Calu3 (cell line): ENCODE results near the gene RBM42. TPM values are rescaled to one million over a fixed set of nuclear protein-coding genes. Genes with fewer than 3 reads are reported as not detected.
A peak's percentile ranks its signal among the peaks of the same experiment; 100 is the strongest.

Experiments used
- Bru-seq: library from RNA; stranded (reverse); fragments of 400-500 nt; gene quantifications from one replicate; lab custom pipeline; 2021; lab: Mats Ljungman, UMichigan
- BruChase-seq, 2 experiments: library from RNA; stranded (reverse); fragments of 400-500 nt; gene quantifications; one replicate each; lab custom pipeline; 2021; lab: Mats Ljungman, UMichigan
- BruUV-seq: library from RNA; stranded (reverse); fragments of 400-500 nt; replicated peaks from 2 replicates; lab custom pipeline; 2021; lab: Mats Ljungman, UMichigan
- CTCF ChIA-PET: fragments of 300-600 bp; sonication (Branson Sonifier 250); formaldehyde crosslinking; loops from one replicate; lab custom pipeline; 2022; ENCODE audit warnings: antibody characterized with exemption; lab: Charles Lee
- DNase-seq: peaks from one replicate; pipeline ENCODE4 v3.0.0; 2022
- H3K27ac Mint-ChIP-seq: one replicate; pipeline ENCODE4 v1.8.0; 2022; ENCODE audit warnings: mixed read lengths; ENCODE audit not compliant: unreplicated experiment
- H3K27me3 Mint-ChIP-seq: one replicate; pipeline ENCODE4 v1.8.0; 2022; ENCODE audit warnings: mixed read lengths; ENCODE audit not compliant: unreplicated experiment
- H3K36me3 Mint-ChIP-seq: one replicate; pipeline ENCODE4 v1.8.0; 2022; ENCODE audit warnings: mild to moderate bottlenecking, moderate library complexity, mixed read lengths; ENCODE audit not compliant: insufficient read depth, unreplicated experiment
- H3K4me1 Mint-ChIP-seq: one replicate; pipeline ENCODE4 v1.8.0; 2022; ENCODE audit warnings: mild to moderate bottlenecking, low read depth, mixed read lengths; ENCODE audit not compliant: unreplicated experiment
- H3K4me3 Mint-ChIP-seq: one replicate; pipeline ENCODE4 v1.8.0; 2022; ENCODE audit warnings: mild to moderate bottlenecking, low read depth, moderate library complexity, mixed read lengths; ENCODE audit not compliant: unreplicated experiment
- H3K9me3 Mint-ChIP-seq: one replicate; pipeline ENCODE4 v1.8.0; 2022; ENCODE audit warnings: low read depth, mixed read lengths; ENCODE audit not compliant: unreplicated experiment
- CTCF ChIP-seq: fragments of 200-600 bp; IDR thresholded peaks from one replicate; pipeline ENCODE4 v1.8.0; 2022; ENCODE audit warnings: antibody characterized with exemption; ENCODE audit not compliant: unreplicated experiment
- intact Hi-C: fragments of 100-400 bp; cut with micrococcal nuclease; formaldehyde crosslinking; loops from one replicate; pipeline ENCODE4 v1.10.0; 2022; ENCODE audit not compliant: unreplicated experiment
- long read RNA-seq: library from polyadenylated mRNA; stranded (forward); transcript quantifications from one replicate; pipeline ENCODE4 v2.0.0, GENCODE V29; 2022
- total RNA-seq: library from RNA; stranded (reverse); gene quantifications from 2 replicates; pipeline ENCODE4 v1.2.3, GENCODE V29; 2022

The RBM42 gene
- total RNA-seq, result 148 and 162 TPM in 2 replicates
- Bru-seq, nascent RNA, result percentile 75 among the genes with signal in this experiment
- BruChase-seq, experiment 1, labeled RNA remaining after a 6-hour chase, result percentile 90 among the genes with signal in this experiment
- BruChase-seq, experiment 2, labeled RNA remaining after a 2-hour chase, result percentile 78 among the genes with signal in this experiment
- long read RNA-seq, transcript RBM42-205 (9 exons, 1,487 nt), result minor isoform, 5 of 486 reads
- long read RNA-seq, transcript RBM42-201 (10 exons, 1,680 nt), result major isoform, 215 of 486 reads
- long read RNA-seq, partial matches to known transcripts, result 47 of 486 reads
- long read RNA-seq, other reads (novel, unspliced or antisense), result 217 of 486 reads

- Mint-ChIP-seq H3K27ac (peak within 1 kb of the TSS; percentile 100), H3K36me3 (peaks cover 53% of the 10 kb centered on the region), H3K4me1 (peaks cover 27% of the 10 kb centered on the region), H3K9me3 (no peaks in the 10 kb centered on the region), H3K27me3 (no peaks in the 10 kb centered on the region), H3K4me3 (peak within 1 kb of the TSS; percentile 99)
- CTCF ChIA-PET, result interaction anchor here (0.6 kb wide), 1 partner anchor 63 kb away, joined by 4 read pairs; no protein-coding TSS in a partner anchor
- DNase-seq, result peak; percentile 98
- intact Hi-C loops, result no loop called here
- no TSS peak for BruUV-seq
- no peak for TF ChIP-seq CTCF
Measured at GRCh38 chr19:35628565-35629331, at the start of gene RBM42. Gene RBM42, plus strand, starts transcription at chr19:35629036. Its CDS starts 118 bp downstream, at chr19:35629154.

GRCh38 chr19:35582760-35583159 lies 46.1 kb upstream of the RBM42 start:
- Mint-ChIP-seq H3K27ac (no peak overlapping the region), H3K4me3 (no peak overlapping the region), H3K36me3 (no peaks in the 10 kb centered on the region), H3K27me3 (peaks cover 53% of the 10 kb centered on the region), H3K4me1 (no peaks in the 10 kb centered on the region), H3K9me3 (peaks cover 5% of the 10 kb centered on the region)
- intact Hi-C loops, result no loop called here
- TF ChIP-seq CTCF, result no peak
- CTCF ChIA-PET, result no interaction called here
- no peak for DNase-seq
- BruUV-seq, result no TSS peak

DNA sequence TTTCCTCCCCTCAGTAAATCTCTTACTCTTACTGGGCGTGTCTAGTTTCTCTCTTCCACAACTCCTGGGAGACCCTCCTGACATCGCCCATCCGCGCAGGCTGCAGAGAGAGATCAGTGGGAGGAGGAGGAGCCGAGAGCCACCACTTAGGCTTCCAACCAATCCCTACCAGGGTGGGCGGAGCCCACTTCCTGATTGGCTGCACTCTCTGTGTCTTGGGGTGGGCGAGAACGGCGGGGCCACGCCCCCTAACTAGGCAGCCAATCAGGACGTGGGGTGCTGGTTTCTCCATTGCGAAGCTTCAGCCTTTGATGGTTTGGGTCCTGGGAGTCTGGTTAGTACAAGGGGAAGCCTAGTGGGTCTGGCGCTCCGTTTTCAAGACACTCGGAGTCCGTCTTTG lies 43.0 kb upstream of the RBM42 start, which contains the start of gene PMIS2:
Gene PMIS2, plus strand, starts transcription at position 326 of the 400 bp plus-strand sequence. CDS start 87 bp downstream, outside the sequence.
- no peak for TF ChIP-seq CTCF
- Mint-ChIP-seq H3K4me1 (no peaks in the 10 kb centered on the region), H3K27ac (no peak within 1 kb of the TSS), H3K36me3 (no peaks in the 10 kb centered on the region), H3K27me3 (peaks cover 68% of the 10 kb centered on the region), H3K4me3 (no peak within 1 kb of the TSS), H3K9me3 (peaks cover 5% of the 10 kb centered on the region)
- intact Hi-C loops, result no loop called here
- no TSS peak for BruUV-seq
- no peak for DNase-seq
- CTCF ChIA-PET, result interaction anchor here (0.5 kb wide), 1 partner anchor 18 kb away, joined by 8 read pairs; no protein-coding TSS in a partner anchor

GRCh38 chr19:35587321-35587720 lies 41.5 kb upstream of the RBM42 start:
- Mint-ChIP-seq H3K36me3 (no peaks in the 10 kb centered on the region), H3K27me3 (peaks cover 68% of the 10 kb centered on the region), H3K27ac (no peak overlapping the region), H3K4me1 (no peaks in the 10 kb centered on the region), H3K9me3 (peaks cover 5% of the 10 kb centered on the region), H3K4me3 (no peak overlapping the region)
- TF ChIP-seq CTCF, result no peak
- DNase-seq, result no peak
- intact Hi-C loops, result no loop called here
- no TSS peak for BruUV-seq
- CTCF ChIA-PET, result no interaction called here
